ENCODE results near the gene CNOT8.

DNA sequence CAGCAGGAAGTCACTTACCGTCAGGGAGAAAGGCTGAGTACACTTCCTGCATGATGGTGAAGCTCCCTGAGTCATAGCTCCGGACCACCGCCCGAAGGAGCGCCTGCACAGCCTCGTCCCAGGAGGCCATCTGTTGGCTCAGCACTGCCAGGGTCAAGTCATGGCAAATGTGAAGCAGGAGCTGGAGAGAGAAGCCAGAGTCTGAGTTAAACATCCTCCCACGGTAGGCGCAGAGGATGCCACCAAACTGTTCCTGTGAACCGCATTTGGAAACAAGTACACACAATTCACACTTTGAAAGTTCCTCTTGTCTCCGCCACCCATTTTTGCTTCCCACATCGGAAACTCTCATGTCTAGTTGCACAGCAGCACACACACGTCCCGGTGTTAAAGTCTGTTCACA lies 33.9 kb downstream of the CNOT8 start:
- TF ChIP-seq, protein P1, sequence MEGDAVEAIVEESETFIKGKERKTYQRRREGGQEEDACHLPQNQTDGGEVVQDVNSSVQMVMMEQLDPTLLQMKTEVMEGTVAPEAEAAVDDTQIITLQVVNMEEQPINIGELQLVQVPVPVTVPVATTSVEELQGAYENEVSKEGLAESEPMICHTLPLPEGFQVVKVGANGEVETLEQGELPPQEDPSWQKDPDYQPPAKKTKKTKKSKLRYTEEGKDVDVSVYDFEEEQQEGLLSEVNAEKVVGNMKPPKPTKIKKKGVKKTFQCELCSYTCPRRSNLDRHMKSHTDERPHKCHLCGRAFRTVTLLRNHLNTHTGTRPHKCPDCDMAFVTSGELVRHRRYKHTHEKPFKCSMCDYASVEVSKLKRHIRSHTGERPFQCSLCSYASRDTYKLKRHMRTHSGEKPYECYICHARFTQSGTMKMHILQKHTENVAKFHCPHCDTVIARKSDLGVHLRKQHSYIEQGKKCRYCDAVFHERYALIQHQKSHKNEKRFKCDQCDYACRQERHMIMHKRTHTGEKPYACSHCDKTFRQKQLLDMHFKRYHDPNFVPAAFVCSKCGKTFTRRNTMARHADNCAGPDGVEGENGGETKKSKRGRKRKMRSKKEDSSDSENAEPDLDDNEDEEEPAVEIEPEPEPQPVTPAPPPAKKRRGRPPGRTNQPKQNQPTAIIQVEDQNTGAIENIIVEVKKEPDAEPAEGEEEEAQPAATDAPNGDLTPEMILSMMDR (conservative IDR thresholded peaks at IDR 0.05; ENCODE audit: low read depth, low read length) = no peak
- TF ChIP-seq MXI1 (IDR thresholded peaks at IDR 0.05; ENCODE audit: borderline replicate concordance, low read depth, low read length) (no peak), RFX5 (IDR thresholded peaks at IDR 0.05; ENCODE audit: low read depth, low read length) (no peak), MAZ (IDR thresholded peaks at IDR 0.05; ENCODE audit: borderline replicate concordance, low read depth, low read length) (no peak), POLR2A (IDR thresholded peaks at IDR 0.05; ENCODE audit: low read depth, low read length) (no peak), BHLHE40 (IDR thresholded peaks at IDR 0.05; ENCODE audit: low read depth, low read length) (no peak), RCOR1 (IDR thresholded peaks at IDR 0.05; ENCODE audit: insufficient replicate concordance, low read length) (no peak), CEBPB (IDR thresholded peaks at IDR 0.05; ENCODE audit: low read depth, low read length) (no peak), FOS (IDR thresholded peaks at IDR 0.05; ENCODE audit: low read depth, low read length) (no peak), RAD21 (IDR thresholded peaks at IDR 0.05; ENCODE audit: low read length) (no peak), MAFK (IDR thresholded peaks at IDR 0.05; ENCODE audit: low read depth, low read length) (no peak)
- TF ChIP-seq, protein P2, sequence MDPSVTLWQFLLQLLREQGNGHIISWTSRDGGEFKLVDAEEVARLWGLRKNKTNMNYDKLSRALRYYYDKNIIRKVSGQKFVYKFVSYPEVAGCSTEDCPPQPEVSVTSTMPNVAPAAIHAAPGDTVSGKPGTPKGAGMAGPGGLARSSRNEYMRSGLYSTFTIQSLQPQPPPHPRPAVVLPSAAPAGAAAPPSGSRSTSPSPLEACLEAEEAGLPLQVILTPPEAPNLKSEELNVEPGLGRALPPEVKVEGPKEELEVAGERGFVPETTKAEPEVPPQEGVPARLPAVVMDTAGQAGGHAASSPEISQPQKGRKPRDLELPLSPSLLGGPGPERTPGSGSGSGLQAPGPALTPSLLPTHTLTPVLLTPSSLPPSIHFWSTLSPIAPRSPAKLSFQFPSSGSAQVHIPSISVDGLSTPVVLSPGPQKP (IDR thresholded peaks at IDR 0.05; ENCODE audit: borderline replicate concordance, low read depth, low read length) = no peak
- TF ChIP-seq, protein P3, sequence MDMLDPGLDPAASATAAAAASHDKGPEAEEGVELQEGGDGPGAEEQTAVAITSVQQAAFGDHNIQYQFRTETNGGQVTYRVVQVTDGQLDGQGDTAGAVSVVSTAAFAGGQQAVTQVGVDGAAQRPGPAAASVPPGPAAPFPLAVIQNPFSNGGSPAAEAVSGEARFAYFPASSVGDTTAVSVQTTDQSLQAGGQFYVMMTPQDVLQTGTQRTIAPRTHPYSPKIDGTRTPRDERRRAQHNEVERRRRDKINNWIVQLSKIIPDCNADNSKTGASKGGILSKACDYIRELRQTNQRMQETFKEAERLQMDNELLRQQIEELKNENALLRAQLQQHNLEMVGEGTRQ (IDR thresholded peaks at IDR 0.05; ENCODE audit: low read depth, low read length) = no peak

Measured in IMR-90 (cell line).